NCI-H2081 treated with DMSO at 0.1 percent for 48 hours (cell line): ENCODE data around the gene OPCML.

ENCODE experiments used
- DNase-seq: peaks from one replicate; lab custom pipeline; 2025; lab: John Stamatoyannopoulos, UW

Gene OPCML

GRCh38 chr11:132610791-132611190, 921.5 kb downstream of the OPCML start:
- DNase-seq, result no peak

DNA sequence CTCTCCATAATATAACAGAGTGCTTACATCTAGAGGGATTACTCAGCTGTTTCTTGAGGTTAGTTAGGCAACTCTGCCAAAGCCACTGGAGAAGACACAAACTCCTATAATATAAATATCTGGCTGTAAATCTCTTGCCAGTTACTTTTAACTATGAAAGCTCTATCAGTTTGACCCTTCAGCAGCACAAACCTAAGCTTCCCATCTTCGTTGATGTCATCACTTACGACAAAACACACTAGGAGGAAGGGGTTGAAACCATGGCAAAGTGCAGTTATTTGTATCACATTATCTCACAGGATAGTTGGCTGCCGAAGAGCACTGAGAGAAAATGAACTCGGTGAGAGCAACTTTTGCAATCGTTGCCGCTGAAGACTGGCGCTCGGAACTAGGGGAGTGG, 922.1 kb downstream of the OPCML start:
- DNase-seq, result no peak

GRCh38 chr11:132607575-132607974, 924.7 kb downstream of the OPCML start:
- no peak for DNase-seq

GRCh38 chr11:132605825-132606570, 926.3 kb downstream of the OPCML start:
- no peak for DNase-seq

DNA sequence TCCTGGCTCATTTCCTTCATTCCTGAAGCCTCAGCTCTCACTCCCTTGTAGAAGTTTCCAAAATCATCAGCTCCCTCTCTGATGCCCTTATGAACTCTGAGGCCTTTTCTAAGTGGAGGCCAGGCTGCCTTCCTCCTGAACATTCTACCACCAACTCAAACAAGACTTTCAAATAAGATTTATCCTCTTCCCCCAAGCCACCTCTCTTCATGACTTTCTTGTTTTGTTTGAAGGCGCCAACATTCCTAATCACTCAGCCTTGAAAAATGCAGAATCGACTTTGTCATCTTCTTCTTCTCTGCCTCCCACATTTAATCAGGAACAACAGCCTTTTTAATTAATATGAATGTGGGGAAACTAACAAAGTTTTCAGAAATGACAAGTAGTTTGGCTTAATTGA, 927.9 kb downstream of the OPCML start:
- no peak for DNase-seq

DNA sequence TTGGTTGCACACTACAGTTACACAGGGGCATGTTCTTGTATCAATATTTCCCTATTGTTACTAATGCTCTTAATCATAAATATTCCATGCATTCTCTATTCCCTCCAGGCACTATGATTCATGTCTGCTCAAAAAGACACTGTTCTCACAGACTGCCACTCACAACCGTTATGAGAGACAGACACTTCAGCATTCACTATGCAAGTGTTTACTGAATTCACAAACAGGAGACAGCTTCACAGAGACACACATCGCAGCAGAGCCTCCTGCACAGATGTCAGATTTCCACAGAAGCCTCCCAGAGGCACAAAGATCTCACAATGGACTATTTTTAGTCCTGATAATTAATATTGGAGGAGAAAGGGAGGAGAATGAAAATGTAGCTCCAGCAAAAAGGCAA, 930.4 kb downstream of the OPCML start:
- DNase-seq, result no peak

GRCh38 chr11:132595711-132596134, 936.6 kb downstream of the OPCML start:
- peak; percentile 6 for DNase-seq

GRCh38 chr11:132595246-132595645, 937.1 kb downstream of the OPCML start:
- no peak for DNase-seq

- no peak for DNase-seq
Observed at GRCh38 chr11:132590986-132591385, 941.3 kb downstream of the OPCML start.

GRCh38 chr11:132590554-132590953, 941.7 kb downstream of the OPCML start:
- DNase-seq, result no peak

DNA sequence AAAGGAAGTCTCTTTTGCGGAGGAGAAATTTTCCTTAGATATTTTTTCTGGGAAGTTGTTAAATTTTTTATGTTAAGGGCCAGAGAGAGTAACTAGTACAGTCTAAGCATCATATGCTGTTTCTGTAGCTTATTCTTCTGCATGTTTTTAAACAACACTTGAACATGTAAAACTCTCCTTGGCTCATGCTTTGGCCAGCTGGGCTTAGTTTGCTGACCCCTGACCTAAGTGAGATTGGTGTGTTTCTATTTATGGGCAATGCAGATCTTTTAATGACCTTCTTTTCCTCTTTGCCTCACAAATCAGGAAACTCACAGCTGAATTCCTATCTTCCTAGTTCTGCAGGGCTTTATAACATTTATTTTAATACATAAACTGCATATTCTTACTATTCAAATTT, 942.5 kb downstream of the OPCML start:
- no peak for DNase-seq

DNA sequence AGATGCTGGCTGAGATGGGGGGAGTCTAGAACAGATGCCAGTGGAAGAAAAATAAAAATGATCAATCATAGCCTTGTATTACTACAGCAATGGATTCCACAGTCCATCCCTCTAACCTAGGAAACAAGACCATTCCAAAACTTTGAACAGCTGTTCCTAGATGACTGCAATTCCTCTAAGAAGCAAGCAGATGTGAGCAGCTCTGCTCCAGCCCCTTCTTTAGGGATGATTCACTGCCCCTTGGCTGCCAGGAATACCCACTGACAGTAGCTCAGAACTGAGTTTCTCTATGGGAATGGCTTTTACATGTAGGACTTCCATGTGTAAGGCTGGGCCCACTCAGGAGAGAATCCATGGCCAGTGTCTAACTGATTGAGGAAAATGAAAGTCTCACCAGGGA, 943.9 kb downstream of the OPCML start:
- no peak for DNase-seq

GRCh38 chr11:132587716-132588115, 944.6 kb downstream of the OPCML start:
- DNase-seq, result no peak

GRCh38 chr11:132586801-132587200, 945.5 kb downstream of the OPCML start:
- no peak for DNase-seq

DNA sequence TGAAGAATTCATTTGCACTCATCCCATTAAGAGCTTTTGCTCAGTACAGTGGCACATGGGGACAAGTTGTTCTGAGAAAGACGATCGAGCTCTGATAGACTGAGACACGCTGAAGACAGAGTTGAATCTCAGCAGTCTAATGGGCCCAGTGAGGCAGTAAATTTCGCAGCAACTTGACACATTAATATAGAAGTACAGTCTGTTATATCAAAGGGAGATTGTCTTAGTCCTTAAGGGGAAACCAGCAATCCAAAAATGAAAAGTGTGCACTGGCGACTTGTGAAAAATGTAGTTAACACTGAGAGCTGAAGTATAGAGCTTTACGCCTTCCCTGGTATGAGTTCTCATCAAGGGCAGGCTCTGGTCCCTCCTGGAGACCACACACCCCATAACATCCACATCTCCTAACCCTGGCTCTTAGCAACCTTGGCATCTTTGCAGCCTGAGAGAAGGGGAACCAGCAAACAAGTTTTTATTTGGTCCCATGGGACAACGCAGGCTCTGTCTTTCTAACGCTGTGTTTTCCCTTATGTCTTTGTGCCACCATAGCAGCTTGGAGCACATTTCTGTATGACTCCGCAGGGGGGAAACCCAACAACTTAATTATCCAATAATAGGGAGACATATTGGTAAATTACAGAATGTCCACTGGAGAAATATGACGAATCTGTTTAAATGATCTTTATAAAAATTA, 952.5 kb downstream of the OPCML start:
- no peak for DNase-seq

- DNase-seq, result no peak
Observed at GRCh38 chr11:132579136-132579535, 953.2 kb downstream of the OPCML start.

DNA sequence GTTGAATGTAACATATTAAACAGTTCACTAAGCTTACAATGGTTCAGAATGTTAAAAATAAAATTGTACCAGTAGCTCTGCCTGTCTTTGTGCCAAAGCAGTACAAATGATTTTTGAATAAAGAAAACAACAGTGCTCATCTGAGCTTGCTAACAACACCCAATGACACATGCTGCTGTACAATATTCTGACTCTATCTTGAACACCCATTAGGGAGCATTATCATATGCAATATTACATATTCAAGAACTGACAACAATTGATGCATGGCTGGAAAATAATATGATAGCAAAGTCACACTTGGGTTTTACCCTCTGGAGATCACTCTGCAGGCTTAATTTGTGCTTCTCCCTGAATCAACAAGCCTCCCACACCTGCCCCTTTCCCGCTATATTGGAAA, 953.7 kb downstream of the OPCML start:
- DNase-seq, result no peak

DNA sequence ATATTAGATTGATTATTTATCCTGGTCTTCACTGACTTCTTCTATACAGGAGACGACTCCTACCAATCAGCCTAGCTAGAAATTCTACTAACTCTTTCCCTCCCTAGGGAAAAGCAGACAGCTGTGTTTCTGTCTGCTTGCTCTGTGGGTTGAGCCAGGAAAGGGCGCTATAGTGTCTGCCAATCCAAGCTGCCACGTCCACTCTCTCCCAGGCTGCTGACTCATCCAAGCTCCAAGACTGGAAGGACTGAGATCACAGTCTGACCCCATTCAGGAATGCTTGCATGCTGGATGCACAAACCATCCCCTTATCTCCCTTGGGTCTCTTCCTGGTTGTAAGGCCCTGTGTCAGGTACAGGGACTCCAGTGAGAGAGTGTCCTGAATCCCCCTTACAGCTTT, 955.6 kb downstream of the OPCML start:
- no peak for DNase-seq

- no peak for DNase-seq
Observed at GRCh38 chr11:132564091-132564885, 968.0 kb downstream of the OPCML start.

GRCh38 chr11:132563050-132563449, 969.3 kb downstream of the OPCML start:
- DNase-seq, result no peak

DNA sequence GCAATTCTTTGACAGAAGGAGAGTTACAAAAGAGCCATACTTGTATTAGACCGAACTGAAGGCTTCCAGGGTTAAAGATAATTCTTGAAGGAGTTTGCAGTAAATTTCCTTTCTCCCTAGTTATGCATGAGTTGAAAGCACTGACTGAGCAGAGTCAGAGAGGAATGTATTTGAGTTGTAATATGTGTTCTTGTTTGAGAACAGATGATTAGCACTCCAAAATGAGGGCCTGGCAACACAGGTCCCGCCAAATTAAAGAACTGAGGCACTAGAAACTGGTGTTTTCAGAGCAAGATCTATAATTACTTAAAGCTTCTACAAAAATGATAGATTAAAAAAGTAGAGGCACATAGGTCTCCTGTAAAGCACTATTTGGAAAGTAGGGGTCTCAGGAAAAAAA, 970.4 kb downstream of the OPCML start:
- DNase-seq, result no peak

DNA sequence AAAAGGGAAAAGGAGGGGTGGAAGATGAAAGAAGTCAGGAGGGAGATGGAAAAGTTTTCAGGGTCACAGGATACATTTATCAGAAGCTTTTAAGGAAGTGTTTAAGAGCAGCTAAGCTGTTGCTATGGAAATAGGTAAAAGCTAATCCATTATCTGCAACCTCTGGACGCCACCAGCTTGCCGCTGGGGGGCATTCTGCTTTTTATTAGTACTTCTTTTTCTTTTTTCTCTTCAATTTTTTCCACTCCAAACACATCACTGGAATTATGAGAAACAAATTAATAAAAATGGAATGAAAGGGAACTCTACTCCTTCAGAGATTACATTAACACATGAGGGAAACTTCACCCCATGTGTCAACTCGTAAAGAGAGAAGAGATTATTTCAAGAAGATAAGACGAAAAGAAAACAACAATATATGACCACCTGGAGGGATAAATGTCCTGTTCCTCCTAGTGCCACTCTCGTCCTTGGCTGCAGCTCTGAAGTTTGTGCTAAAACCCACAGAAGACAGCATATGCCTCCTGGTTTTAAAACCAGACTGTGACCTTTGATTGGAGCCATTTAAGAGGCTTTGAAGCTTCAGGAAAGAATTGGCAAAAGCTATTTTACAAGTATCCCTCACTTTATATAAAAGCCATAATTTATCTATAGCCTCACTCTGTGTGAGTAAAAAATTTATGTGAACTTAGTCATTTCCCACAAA, 972.8 kb downstream of the OPCML start:
- no peak for DNase-seq
